Measurements from ENCODE around the gene RBM39.

- peak; percentile 30 for TF ChIP-seq CTCF (IDR thresholded peaks at IDR 0.05; ENCODE audit: insufficient read depth, low read depth, low read length)
- TF ChIP-seq EZH2 (IDR thresholded peaks at IDR 0.05; ENCODE audit: insufficient read depth, low read length) = no peak
These were observed 2.5 kb downstream of the RBM39 start for GRCh38 chr20:35739294-35740163.
